ENCODE results near the gene EZH1.
"Not testable (repeated sequence)": the region's sequence is repeated elsewhere in the genome, so short reads cannot be mapped to it uniquely, and the experiment has no call there.

Gene EZH1

DNA sequence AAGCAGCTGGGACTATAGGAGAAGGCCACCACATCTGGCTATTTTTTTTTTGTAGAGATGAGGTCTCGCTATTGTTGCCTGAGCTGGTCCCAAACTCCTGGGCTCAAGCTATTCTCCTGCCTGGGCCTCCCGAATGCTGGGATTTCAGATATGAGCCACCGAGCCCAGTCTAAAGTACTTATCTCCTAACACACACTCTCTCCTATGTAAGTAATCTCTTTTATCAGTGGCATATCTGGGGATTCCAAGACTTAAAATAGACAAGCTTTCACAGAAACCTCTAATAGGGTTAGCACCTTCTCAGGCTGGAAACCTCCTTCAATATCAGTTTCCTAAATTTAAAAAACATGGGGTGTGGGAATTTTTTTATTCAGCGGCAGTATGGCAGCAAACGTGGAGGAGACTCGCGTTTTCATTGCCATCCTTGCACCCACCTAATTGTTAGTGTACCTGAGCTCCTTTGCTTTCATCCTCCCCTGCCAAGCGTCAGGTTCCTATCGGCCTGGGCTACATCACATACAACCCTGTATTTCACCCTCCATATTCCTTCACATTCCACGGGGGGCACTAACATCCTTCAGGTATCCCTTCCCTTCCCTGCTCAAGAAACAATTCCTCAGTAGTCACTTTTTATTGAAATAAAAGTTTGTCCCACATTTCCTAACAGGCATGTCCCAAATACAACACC is 1.1 kb downstream of the EZH1 start:
- DNase-seq (ENCODE audit: low spot score) = no peak
- H3K27ac ChIP-seq = peak overlapping the region; percentile 92 to 98
- TF ChIP-seq, protein P1, sequence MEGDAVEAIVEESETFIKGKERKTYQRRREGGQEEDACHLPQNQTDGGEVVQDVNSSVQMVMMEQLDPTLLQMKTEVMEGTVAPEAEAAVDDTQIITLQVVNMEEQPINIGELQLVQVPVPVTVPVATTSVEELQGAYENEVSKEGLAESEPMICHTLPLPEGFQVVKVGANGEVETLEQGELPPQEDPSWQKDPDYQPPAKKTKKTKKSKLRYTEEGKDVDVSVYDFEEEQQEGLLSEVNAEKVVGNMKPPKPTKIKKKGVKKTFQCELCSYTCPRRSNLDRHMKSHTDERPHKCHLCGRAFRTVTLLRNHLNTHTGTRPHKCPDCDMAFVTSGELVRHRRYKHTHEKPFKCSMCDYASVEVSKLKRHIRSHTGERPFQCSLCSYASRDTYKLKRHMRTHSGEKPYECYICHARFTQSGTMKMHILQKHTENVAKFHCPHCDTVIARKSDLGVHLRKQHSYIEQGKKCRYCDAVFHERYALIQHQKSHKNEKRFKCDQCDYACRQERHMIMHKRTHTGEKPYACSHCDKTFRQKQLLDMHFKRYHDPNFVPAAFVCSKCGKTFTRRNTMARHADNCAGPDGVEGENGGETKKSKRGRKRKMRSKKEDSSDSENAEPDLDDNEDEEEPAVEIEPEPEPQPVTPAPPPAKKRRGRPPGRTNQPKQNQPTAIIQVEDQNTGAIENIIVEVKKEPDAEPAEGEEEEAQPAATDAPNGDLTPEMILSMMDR (IDR thresholded peaks at IDR 0.05) = no peak

GRCh38 chr17:42742916-42743315 is 1.9 kb downstream of the EZH1 start:
- not testable (repeated sequence) for H3K4me3 ChIP-seq; DNase-seq (ENCODE audit: low spot score); H3K27ac ChIP-seq

More for the DNA sequence above, 1.1 kb downstream of the EZH1 start:
- H3K4me3 ChIP-seq = peak overlapping the region; percentile 96

DNA sequence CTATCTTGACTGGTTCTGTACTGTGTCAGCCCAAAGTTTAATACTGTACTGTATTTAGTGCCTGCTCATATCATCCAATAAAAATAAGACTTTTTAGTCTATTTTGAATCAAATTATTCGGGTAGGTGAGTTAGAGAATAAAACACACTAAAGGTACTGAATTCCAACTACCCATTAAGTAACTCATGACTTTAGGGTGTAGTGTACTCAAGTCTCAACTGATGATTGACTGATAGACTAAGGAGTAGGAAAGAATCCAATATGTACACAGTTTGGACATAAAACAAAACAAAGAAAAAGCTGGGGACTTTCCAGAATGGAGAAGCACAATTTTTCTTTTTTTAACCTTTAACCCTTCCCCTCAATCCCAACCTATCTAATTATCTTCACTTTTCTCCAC is 4.1 kb downstream of the EZH1 start:
- Histone ChIP-seq H3K4me3 (no peak overlapping the region), H3K27ac (no peak overlapping the region)
- TF ChIP-seq, protein P1 (IDR thresholded peaks at IDR 0.05) = no peak
- no peak for DNase-seq (ENCODE audit: low spot score)

- no peak overlapping the region for H3K27ac ChIP-seq
- TF ChIP-seq, protein P1 (IDR thresholded peaks at IDR 0.05) = no peak
- DNase-seq (ENCODE audit: low spot score) = no peak
- no peak overlapping the region for H3K4me3 ChIP-seq
Measured at GRCh38 chr17:42725143-42725542, 19.7 kb downstream of the EZH1 start.

GRCh38 chr17:42723636-42724035 is 21.2 kb downstream of the EZH1 start:
- no peak for DNase-seq (ENCODE audit: low spot score)

DNA sequence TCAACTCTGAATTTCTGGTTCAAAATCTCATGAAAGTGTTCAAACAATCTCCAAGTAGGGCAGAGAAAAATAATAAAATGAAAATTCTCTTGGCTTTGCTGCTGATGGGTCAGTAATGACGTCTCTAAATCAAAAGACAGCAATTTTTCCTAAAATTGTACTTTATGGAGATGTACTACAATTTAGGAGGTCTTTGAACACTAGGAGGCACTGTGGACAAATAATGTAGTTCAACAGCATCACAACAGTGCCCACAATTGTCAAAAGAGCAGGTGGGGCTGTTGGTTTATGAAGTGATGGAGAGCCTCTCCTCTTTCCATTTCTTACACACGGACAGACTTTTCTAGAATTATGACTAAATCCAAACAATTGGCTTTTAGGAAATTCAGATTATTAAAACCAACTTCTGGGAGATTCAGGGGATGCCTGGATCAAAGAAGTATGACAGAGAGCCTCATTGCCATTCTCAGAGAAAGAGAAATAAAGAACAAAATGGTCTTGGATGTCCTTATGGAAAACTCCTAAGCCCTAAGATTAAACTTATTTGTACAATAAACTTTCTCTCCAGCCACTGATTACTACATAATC is 23.8 kb downstream of the EZH1 start:
- H3K27ac ChIP-seq = no peak overlapping the region
- H3K4me3 ChIP-seq = no peak overlapping the region
- TF ChIP-seq, protein P1 (IDR thresholded peaks at IDR 0.05) = peak; percentile 33
- no peak for DNase-seq (ENCODE audit: low spot score)

More at GRCh38 chr17:42723636-42724035, 21.2 kb downstream of the EZH1 start:
- Histone ChIP-seq H3K4me3 (no peak overlapping the region), H3K27ac (no peak overlapping the region)
- TF ChIP-seq, protein P1 (IDR thresholded peaks at IDR 0.05) = no peak

DNA sequence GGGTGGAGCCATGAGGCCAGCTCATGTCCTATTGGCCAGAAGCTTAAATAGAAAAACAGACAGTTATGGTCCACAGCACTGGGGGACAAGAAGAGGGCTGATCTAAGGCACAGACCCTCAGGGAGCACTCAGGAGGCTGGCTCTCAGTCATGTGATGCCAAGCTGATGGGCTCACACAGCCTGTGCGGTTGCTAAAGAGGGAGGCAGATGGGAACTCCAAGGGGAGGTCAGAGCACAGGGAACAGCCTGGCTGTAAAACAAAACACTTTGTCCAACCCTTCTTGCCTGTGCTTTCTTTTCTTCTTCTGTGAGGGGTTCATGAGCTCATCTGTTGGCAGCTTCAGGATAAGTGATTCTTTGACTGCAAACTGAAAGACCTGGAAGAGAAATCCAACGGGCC is 35.3 kb downstream of the EZH1 start:
- Histone ChIP-seq H3K4me3 (no peak overlapping the region), H3K27ac (no peak overlapping the region)
- no peak for DNase-seq (ENCODE audit: low spot score)
- TF ChIP-seq, protein P1 (IDR thresholded peaks at IDR 0.05) = no peak
